Measurements from ENCODE around the gene SLC35D3.
"Not testable (repeated sequence)": the region's sequence is repeated elsewhere in the genome, so short reads cannot be mapped to it uniquely, and the experiment has no call there.

The SLC35D3 gene

GRCh38 chr6:136921936-136922684, at the start of gene SLC35D3:
Gene SLC35D3, plus strand, starts transcription at chr6:136922301. Its CDS starts 128 bp downstream, at chr6:136922429.
- FAIRE-seq: no peak

GRCh38 chr6:136873748-136874147, 48.4 kb upstream of the SLC35D3 start:
- no peak for FAIRE-seq

GRCh38 chr6:136876469-136876868, 45.6 kb upstream of the SLC35D3 start:
- not testable (repeated sequence) for FAIRE-seq

GRCh38 chr6:136880748-136881460, 41.2 kb upstream of the SLC35D3 start:
- no peak for FAIRE-seq

GRCh38 chr6:136886091-136886490, 36.0 kb upstream of the SLC35D3 start:
- FAIRE-seq: no peak

- FAIRE-seq: no peak
Measured at GRCh38 chr6:136887953-136888352, 34.1 kb upstream of the SLC35D3 start.

GRCh38 chr6:136889271-136890193, 32.6 kb upstream of the SLC35D3 start:
- no peak for FAIRE-seq

- no peak for FAIRE-seq
Measured at GRCh38 chr6:136890194-136890839, 31.8 kb upstream of the SLC35D3 start.

GRCh38 chr6:136890986-136891385, 31.1 kb upstream of the SLC35D3 start:
- no peak for FAIRE-seq

- no peak for FAIRE-seq
Measured at GRCh38 chr6:136893187-136893586, 28.9 kb upstream of the SLC35D3 start.

- no peak for FAIRE-seq
Measured at GRCh38 chr6:136895901-136896300, 26.2 kb upstream of the SLC35D3 start.

GRCh38 chr6:136897071-136897470, 25.0 kb upstream of the SLC35D3 start:
- no peak for FAIRE-seq

GRCh38 chr6:136901212-136901784, 20.8 kb upstream of the SLC35D3 start:
- FAIRE-seq: no peak

- FAIRE-seq: not testable (repeated sequence)
Measured at GRCh38 chr6:136904477-136904876, 17.6 kb upstream of the SLC35D3 start.

GRCh38 chr6:136914947-136915346, 7.2 kb upstream of the SLC35D3 start:
- FAIRE-seq: no peak

GRCh38 chr6:136918706-136919105, 3.4 kb upstream of the SLC35D3 start:
- no peak for FAIRE-seq

GRCh38 chr6:136920216-136920615, 1.9 kb upstream of the SLC35D3 start:
- FAIRE-seq: no peak

- FAIRE-seq: no peak
Measured at GRCh38 chr6:136920671-136921380, 1.3 kb upstream of the SLC35D3 start.

- FAIRE-seq: no peak
Measured at GRCh38 chr6:136921381-136921935, 643 bp upstream of the SLC35D3 start.

- no peak for FAIRE-seq
Measured at GRCh38 chr6:136922685-136923006, 545 bp downstream of the SLC35D3 start.

Data from endometrium (tissue), 2 donors.